Heart left ventricle (tissue), 16 donors: ENCODE measurements around the gene BOK. TPM values are rescaled to one million over a fixed set of nuclear protein-coding genes. Genes with fewer than 3 reads are reported as not detected.

Experiments
- ATAC-seq, 4 donors: fragments of 200-7000 bp; cut with Tn5 transposase; one replicate each; pipeline ENCODE4 v1.9.1; 2020 to 2022; ENCODE audit warnings: moderate library complexity in 4 of 4, mild to moderate bottlenecking in 3 of 4, moderate number of reproducible peaks in 1 of 4
- DNase-seq, 5 donors: peaks; one replicate each; pipeline ENCODE4 v3.0.0-alpha.2; 2020
- H3K27ac ChIP-seq, 12 donors: fragments of 200-600 bp; sonication (generic) in 4 of 12; one replicate each; pipeline versions ENCODE4 v1.5.0 to v1.8.0; 2016 to 2022; ENCODE audit warnings: mild to moderate bottlenecking in 2 of 12
- H3K27me3 ChIP-seq, 9 donors: fragments of 200-600 bp; sonication (generic) in 2 of 9; one replicate each; pipeline versions ENCODE4 v1.5.1 to v1.8.0; 2016 to 2022; ENCODE audit warnings: mild to moderate bottlenecking in 3 of 9
- H3K36me3 ChIP-seq, 9 donors: fragments of 200-600 bp; sonication (generic) in 2 of 9; one replicate each; pipeline versions ENCODE4 v1.5.0 to v1.8.0; 2018 to 2022; ENCODE audit warnings: mild to moderate bottlenecking in 2 of 9
- H3K4me1 ChIP-seq, 12 donors: fragments of 200-600 bp; sonication (generic) in 4 of 12; one replicate each; pipeline versions ENCODE4 v1.5.0 to v1.8.0; 2016 to 2022; ENCODE audit warnings: mild to moderate bottlenecking in 3 of 12
- H3K4me3 ChIP-seq, 12 donors: fragments of 200-600 bp; sonication (generic) in 4 of 12; one replicate each; pipeline versions ENCODE4 v1.5.0 to v1.8.0; 2017 to 2022; ENCODE audit warnings: mild to moderate bottlenecking in 9 of 12, moderate library complexity in 4 of 12
- H3K9me3 ChIP-seq, 12 donors: fragments of 200-600 bp; sonication (generic) in 4 of 12; one replicate each; pipeline versions ENCODE4 v1.5.0 to v1.8.0; 2016 to 2022; ENCODE audit warnings: mild to moderate bottlenecking in 1 of 12
- POLR2A ChIP-seq, 2 donors: fragments of 450-650 bp; IDR thresholded peaks; one replicate each; pipeline ENCODE4 v1.6.1; 2017; ENCODE audit warnings: antibody characterized with exemption in 2 of 2, mild to moderate bottlenecking in 2 of 2, moderate library complexity in 2 of 2
- WGBS, 4 donors: extraction: QIAGEN DNeasy Blood & Tissue Kit in 2 of 4; methylation state at CpG; one replicate each; pipeline versions ENCODE4 v1.1.5 to v1.1.7; 2013 to 2018; 5-methylcytosine and 5-hydroxymethylcytosine counted together
- intact Hi-C, 10 donors: fragments of 100-400 bp; cut with DNase I; formaldehyde crosslinking; loops; one replicate each; pipeline versions ENCODE4 v1.11.1 to v1.14.2; 2022
- polyA plus RNA-seq, 2 donors: library from polyadenylated mRNA; stranded (reverse); fragments of 200-250 nt; gene quantifications; one replicate each; pipeline ENCODE4 v1.2.3, GENCODE V29; 2013
- total RNA-seq, 9 donors: library from RNA; depleted of rRNA in 2 of 9; stranded (reverse); fragments of >200 nt in 2 of 9; fragmentation: NEBNext Ultra II Directional in 3 of 9; extraction: Animal tissue kit (Norgen Biotek cat#: 25700) in 3 of 9; gene quantifications; one replicate each; pipeline versions ENCODE4 v1.1.0 to v1.2.4, GENCODE V29; 2016 to 2023
- TF ChIP-seq, protein P1 (sequence below), 12 donors: fragments of 200-600 bp; sonication (generic) in 4 of 12; IDR thresholded peaks; one replicate each; pipeline versions ENCODE4 v1.5.0 to v1.8.0; 2018 to 2022; ENCODE audit warnings: antibody characterized with exemption in 12 of 12, mild to moderate bottlenecking in 5 of 12
- donor health status: ischemic (EF 13 %, LVEDD 7.1; RV severe dilation, severe dysfunction).
- donor health status: healthy with polysubstance abuse.
- donor health status: DM: no; HTN: yes; CAD: no.
- donor health status: DM: no; HTN: no; CAD: no.
- donor health status: ischemic (EF 25% LVEDD 6.9; RV normal size, moderate dysfunction).
- donor health status: ischemic (EF 25% LVEDD 5.7; RV mildly dilated, moderate dysfunction).
- donor health status: healthy.
- donor health status: DM: yes; HTN: yes; CAD: no.
- donor health status: ischemic (EF 35%, LVEDD 5.7; RV mildly dilated, moderate dysfunction).
- donor health status: nonischemic (EF 11% LVEDD 7.7; RV severe dilation, severe dysfunction).
- donor health status: DM: yes; HTN: yes; CAD: no.
- donor health status: PGD.
- donor health status: ischemic (EF 29% LVEDD 5.4; RV normal size, mild dysfunction).
- donor health status: nonischemic (EF 23%, LVEDD 6.1; RV moderate dilation, normal function).

The BOK gene
- total and polyA plus RNA-seq, 11 donors, result 1.4 to 22.3 (median 8.4) TPM

- Histone ChIP-seq H3K4me3 (peak overlapping the region in 1 of 12 donors; percentile 54), H3K27ac (peak overlapping the region in 1 of 12 donors; percentile 79), H3K9me3 (no peaks in the 10 kb centered on the region), H3K36me3 (no peaks in the 10 kb centered on the region), H3K27me3 (peaks cover 0 to 26% (median 6%) of the 10 kb centered on the region in 9 donors), H3K4me1 (peaks cover 0 to 29% (median 14%) of the 10 kb centered on the region in 12 donors)
- no peak for DNase-seq
- no peak for ATAC-seq
- 95 to 98% (median 96%) methylated on average over 6 to 11 of the region's 11 CpGs for WGBS, 4 donors
- intact Hi-C loops, result no loop called here
- no peak for TF ChIP-seq POLR2A (IDR thresholded peaks at IDR 0.05)
- TF ChIP-seq, protein P1, sequence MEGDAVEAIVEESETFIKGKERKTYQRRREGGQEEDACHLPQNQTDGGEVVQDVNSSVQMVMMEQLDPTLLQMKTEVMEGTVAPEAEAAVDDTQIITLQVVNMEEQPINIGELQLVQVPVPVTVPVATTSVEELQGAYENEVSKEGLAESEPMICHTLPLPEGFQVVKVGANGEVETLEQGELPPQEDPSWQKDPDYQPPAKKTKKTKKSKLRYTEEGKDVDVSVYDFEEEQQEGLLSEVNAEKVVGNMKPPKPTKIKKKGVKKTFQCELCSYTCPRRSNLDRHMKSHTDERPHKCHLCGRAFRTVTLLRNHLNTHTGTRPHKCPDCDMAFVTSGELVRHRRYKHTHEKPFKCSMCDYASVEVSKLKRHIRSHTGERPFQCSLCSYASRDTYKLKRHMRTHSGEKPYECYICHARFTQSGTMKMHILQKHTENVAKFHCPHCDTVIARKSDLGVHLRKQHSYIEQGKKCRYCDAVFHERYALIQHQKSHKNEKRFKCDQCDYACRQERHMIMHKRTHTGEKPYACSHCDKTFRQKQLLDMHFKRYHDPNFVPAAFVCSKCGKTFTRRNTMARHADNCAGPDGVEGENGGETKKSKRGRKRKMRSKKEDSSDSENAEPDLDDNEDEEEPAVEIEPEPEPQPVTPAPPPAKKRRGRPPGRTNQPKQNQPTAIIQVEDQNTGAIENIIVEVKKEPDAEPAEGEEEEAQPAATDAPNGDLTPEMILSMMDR (IDR thresholded peaks at IDR 0.05), result no peak
Observed at GRCh38 chr2:241539616-241540374, 18.8 kb upstream of the BOK start.

GRCh38 chr2:241540401-241540770, 18.2 kb upstream of the BOK start:
- TF ChIP-seq POLR2A (IDR thresholded peaks at IDR 0.05), result no peak
- TF ChIP-seq, protein P1 (IDR thresholded peaks at IDR 0.05), result no peak
- H3K27ac ChIP-seq, result peak overlapping the region in 2 of 12 donors; percentile 43 to 79
- ATAC-seq (peak in 1 of 4 donors; percentile 53), DNase-seq (no peak)
- peaks cover 0 to 29% (median 14%) of the 10 kb centered on the region in 12 donors for H3K4me1 ChIP-seq
- H3K4me3 ChIP-seq, result peak overlapping the region in 9 of 12 donors; percentile 34 to 56 (median 47)
- no peaks in the 10 kb centered on the region for H3K36me3 ChIP-seq
- intact Hi-C loops, result no loop called here
- 17 to 51% (median 48%) methylated on average over 10 of the region's 10 CpGs for WGBS, 4 donors
- H3K27me3 ChIP-seq, result peaks cover 0 to 26% (median 6%) of the 10 kb centered on the region in 9 donors
- no peaks in the 10 kb centered on the region for H3K9me3 ChIP-seq

- Histone ChIP-seq H3K27me3 (peaks cover 0 to 26% (median 6%) of the 10 kb centered on the region in 9 donors), H3K4me1 (peaks cover 0 to 29% (median 14%) of the 10 kb centered on the region in 12 donors), H3K4me3 (peak overlapping the region; percentile 14 to 56 (median 44)), H3K36me3 (no peaks in the 10 kb centered on the region), H3K9me3 (no peaks in the 10 kb centered on the region), H3K27ac (peak overlapping the region in 2 of 12 donors; percentile 43 to 79)
- TF ChIP-seq, protein P1 (IDR thresholded peaks at IDR 0.05), result no peak
- TF ChIP-seq POLR2A (IDR thresholded peaks at IDR 0.05), result no peak
- WGBS, 4 donors, result 10 to 20% (median 11%) methylated on average over 26 to 68 of the region's 68 CpGs
- intact Hi-C loops, result no loop called here
- DNase-seq (peak in 4 of 5 donors; percentile 41 to 75 (median 48)), ATAC-seq (peak in 3 of 4 donors; percentile 49 to 79 (median 70))
Observed at GRCh38 chr2:241540771-241541561, 17.6 kb upstream of the BOK start.
